GM23338 (cell line): ENCODE results near the gene PRDM10. TPM values are rescaled to one million over a fixed set of nuclear protein-coding genes. Genes with fewer than 3 reads are reported as not detected.

ENCODE experiments used
- ATAC-seq: fragments of 200-7000 bp; cut with Tn5 transposase; 3 replicates; pipeline ENCODE4 v1.9.1; 2020
- DNase-seq: peaks from one replicate; pipeline ENCODE4 v3.0.0-alpha.2; 2015; ENCODE audit warnings: low spot score
- H2AFZ ChIP-seq: fragments of 200-600 bp; sonication (generic); 2 replicates; pipeline ENCODE4 v1.8.0; 2016; ENCODE audit warnings: antibody characterized with exemption, mild to moderate bottlenecking, moderate library complexity
- H3F3A ChIP-seq: fragments of 200-600 bp; sonication (generic); replicated peaks from 2 replicates; pipeline ENCODE4 v1.8.0; 2017; ENCODE audit warnings: antibody characterized with exemption, mixed run types, low read depth
- H3K27ac ChIP-seq: fragments of 200-600 bp; sonication (generic); 2 replicates; pipeline ENCODE4 v1.6.1; 2016; ENCODE audit warnings: low read depth
- H3K27me3 ChIP-seq: fragments of 200-600 bp; sonication (generic); 2 replicates; pipeline ENCODE4 v1.8.0; 2016; ENCODE audit warnings: mild to moderate bottlenecking, mixed run types, moderate library complexity; ENCODE audit not compliant: insufficient read depth
- H3K36me3 ChIP-seq: fragments of 200-600 bp; sonication (generic); 2 replicates; pipeline ENCODE4 v1.8.0; 2016; ENCODE audit warnings: mild to moderate bottlenecking; ENCODE audit not compliant: insufficient read depth
- H3K4me1 ChIP-seq: fragments of 200-600 bp; sonication (generic); 2 replicates; pipeline ENCODE4 v1.8.0; 2016; ENCODE audit warnings: mild to moderate bottlenecking, moderate library complexity; ENCODE audit not compliant: insufficient read depth
- H3K4me2 ChIP-seq: fragments of 200-600 bp; sonication (generic); 2 replicates; pipeline ENCODE4 v1.7.1; 2017; ENCODE audit warnings: mixed run types
- H3K4me3 ChIP-seq: fragments of 200-600 bp; sonication (generic); 2 replicates; pipeline ENCODE4 v1.6.1; 2016; ENCODE audit warnings: mixed run types
- H3K79me2 ChIP-seq: fragments of 200-600 bp; sonication (generic); replicated peaks from 2 replicates; pipeline ENCODE4 v1.8.0; 2017; ENCODE audit warnings: mild to moderate bottlenecking; ENCODE audit not compliant: insufficient read depth
- H3K9me2 ChIP-seq: fragments of 200-600 bp; sonication (generic); 2 replicates; pipeline ENCODE4 v1.8.0; 2017; ENCODE audit not compliant: insufficient read depth
- H4K20me1 ChIP-seq: fragments of 200-600 bp; sonication (generic); replicated peaks from 2 replicates; pipeline ENCODE4 v1.8.0; 2017; ENCODE audit warnings: mild to moderate bottlenecking; ENCODE audit not compliant: insufficient read depth
- H3K27ac Mint-ChIP-seq: 2 replicates; pipeline ENCODE4 v1.8.0; 2020; ENCODE audit warnings: inconsistent platforms, mild to moderate bottlenecking, moderate library complexity, mixed read lengths
- H3K27me3 Mint-ChIP-seq: 3 replicates; pipeline ENCODE4 v1.8.0; 2022; ENCODE audit warnings: low read depth, mild to moderate bottlenecking, moderate library complexity, mixed read lengths, inconsistent platforms; ENCODE audit not compliant: insufficient read depth, poor library complexity
- H3K36me3 Mint-ChIP-seq: 3 replicates; pipeline ENCODE4 v1.8.0; 2021; ENCODE audit warnings: low read depth, mild to moderate bottlenecking, inconsistent platforms, moderate library complexity, mixed read lengths
- H3K4me1 Mint-ChIP-seq: 3 replicates; pipeline ENCODE4 v1.8.0; 2020; ENCODE audit warnings: mild to moderate bottlenecking, inconsistent platforms, mixed read lengths
- H3K4me3 Mint-ChIP-seq: 3 replicates; pipeline ENCODE4 v1.8.0; 2021; ENCODE audit warnings: moderate library complexity, mild to moderate bottlenecking, inconsistent platforms, mixed read lengths
- H3K9me3 Mint-ChIP-seq: 3 replicates; pipeline ENCODE4 v1.8.0; 2020; ENCODE audit warnings: moderate library complexity, mild to moderate bottlenecking, inconsistent platforms, mixed read lengths
- CREB1 ChIP-seq: fragments of 250-450 bp; sonication (Bioruptor Pico); IDR thresholded peaks from 2 replicates; pipeline ENCODE4 v1.5.0; 2020; ENCODE audit warnings: low read depth, mild to moderate bottlenecking, moderate library complexity
- CTCF ChIP-seq, 2 experiments: fragments of 200-600 bp in 1 of 2; sonication (generic) in 1 of 2; conservative IDR thresholded peaks; 2 replicates each; pipeline versions ENCODE4 v1.5.1 to v1.6.1; 2016 to 2017; ENCODE audit warnings: antibody characterized with exemption in 2 of 2, low read depth in 2 of 2, mild to moderate bottlenecking in 2 of 2, moderate library complexity in 1 of 2
- EZH2 ChIP-seq: fragments of 200-600 bp; sonication (generic); IDR thresholded peaks from one replicate; pipeline ENCODE4 v1.8.0; 2017; ENCODE audit warnings: antibody characterized with exemption, mild to moderate bottlenecking, low read depth; ENCODE audit not compliant: unreplicated experiment
- EZH2phosphoT487 ChIP-seq: fragments of 200-600 bp; sonication (generic); IDR thresholded peaks from one replicate; pipeline ENCODE4 v1.8.1; 2018; ENCODE audit warnings: antibody characterized with exemption; ENCODE audit not compliant: unreplicated experiment
- JUNB ChIP-seq: IDR thresholded peaks from one replicate; pipeline ENCODE4 v1.6.1; 2016; ENCODE audit warnings: antibody characterized with exemption; ENCODE audit not compliant: unreplicated experiment
- NANOG ChIP-seq: IDR thresholded peaks from 2 replicates; pipeline ENCODE4 v1.6.1; 2016; ENCODE audit warnings: antibody characterized with exemption, borderline replicate concordance
- POLR2AphosphoS5 ChIP-seq: IDR thresholded peaks from 2 replicates; pipeline ENCODE4 v1.6.1; 2016; ENCODE audit warnings: antibody characterized with exemption, low read depth
- STAT1 ChIP-seq: IDR thresholded peaks from one replicate; pipeline ENCODE4 v1.6.1; 2016; ENCODE audit warnings: antibody characterized with exemption; ENCODE audit not compliant: unreplicated experiment
- ZNF114 ChIP-seq: fragments of 250-450 bp; sonication (Bioruptor Pico); IDR thresholded peaks from 2 replicates; pipeline ENCODE4 v1.5.0; 2020; ENCODE audit warnings: mild to moderate bottlenecking, moderate library complexity
- ZNF331 ChIP-seq: fragments of 250-450 bp; sonication (Bioruptor Pico); IDR thresholded peaks from 2 replicates; pipeline ENCODE4 v1.5.0; 2020; ENCODE audit warnings: low read depth, mild to moderate bottlenecking, moderate library complexity
- ZNF462 ChIP-seq: fragments of 250-450 bp; sonication (Bioruptor Pico); IDR thresholded peaks from 2 replicates; pipeline ENCODE4 v1.5.0; 2020; ENCODE audit warnings: mild to moderate bottlenecking, moderate library complexity
- polyA plus RNA-seq: library from polyadenylated mRNA; unstranded; fragments of >200 nt; fragmentation: Nextera tagmentation; extraction: Ambion mirVana; gene quantifications from 2 replicates; pipeline ENCODE4 v1.2.1, GENCODE V29; 2016
- total RNA-seq: library from RNA; depleted of rRNA; stranded (reverse); fragments of >200 nt; shearing (Covaris generic); gene quantifications from 2 replicates; pipeline ENCODE4 v1.2.3, GENCODE V29; 2014

PRDM10 gene
- total and polyA plus RNA-seq, 2 experiments from 2014 or later = 5.2 to 14.9 TPM

GRCh38 chr11:129922674-129923073 is 80.0 kb downstream of the PRDM10 start (continued):
- TF ChIP-seq STAT1 (no peak), EZH2 (no peak), POLR2AphosphoS5 (no peak), JUNB (no peak), CTCF (conservative IDR thresholded peaks at IDR 0.05; ENCODE audit: low read depth in 2 of 2) (no peak), EZH2phosphoT487 (no peak), ZNF114 (no peak)

GRCh38 chr11:129918361-129918760 is 84.3 kb downstream of the PRDM10 start:
- Mint-ChIP-seq H3K9me3 (no peaks in the 10 kb centered on the region; the same call in 2 of the 3 replicates), H3K27me3 (no peaks in the 10 kb centered on the region), H3K4me3 (no peak overlapping the region), H3K4me1 (peaks cover under 1% of the 10 kb centered on the region; the same call in 2 of the 3 replicates), H3K36me3 (peaks cover 53% of the 10 kb centered on the region), H3K27ac (no peak overlapping the region)
- no peaks in the 10 kb centered on the region for H4K20me1 ChIP-seq
- H3K4me3 ChIP-seq = no peak overlapping the region
- no peak for ATAC-seq
- no peaks in the 10 kb centered on the region for H3K79me2 ChIP-seq
- no peaks in the 10 kb centered on the region for H3K4me1 ChIP-seq
- no peak overlapping the region for H2AFZ ChIP-seq
- no peak overlapping the region for H3K4me2 ChIP-seq
- H3K9me2 ChIP-seq = no peaks in the 10 kb centered on the region
- H3K27me3 ChIP-seq = no peaks in the 10 kb centered on the region
- peaks cover 11% of the 10 kb centered on the region for H3K36me3 ChIP-seq
- no peak overlapping the region; the same call in 1 of the 2 replicates for H3K27ac ChIP-seq
- DNase-seq = no peak
- H3F3A ChIP-seq = no peaks in the 10 kb centered on the region
- TF ChIP-seq CTCF (conservative IDR thresholded peaks at IDR 0.05; ENCODE audit: low read depth in 2 of 2) (no peak), STAT1 (no peak), EZH2 (no peak), NANOG (no peak), ZNF462 (CRISPR knock-in tag) (no peak), POLR2AphosphoS5 (no peak), CREB1 (no peak), JUNB (no peak), ZNF331 (CRISPR knock-in tag) (no peak), EZH2phosphoT487 (no peak), ZNF114 (no peak)
